Heart left ventricle (tissue), 13 donors: ENCODE data around the gene SPATA1.

Source experiments
- POLR2A ChIP-seq, 2 donors: fragments of 450-650 bp; IDR thresholded peaks; one replicate each; pipeline ENCODE4 v1.6.1; 2017; ENCODE audit warnings: antibody characterized with exemption in 2 of 2, mild to moderate bottlenecking in 2 of 2, moderate library complexity in 2 of 2
- TF ChIP-seq, protein P1 (sequence below), 12 donors: fragments of 200-600 bp; sonication (generic) in 4 of 12; IDR thresholded peaks; one replicate each; pipeline versions ENCODE4 v1.5.0 to v1.8.0; 2018 to 2022; ENCODE audit warnings: antibody characterized with exemption in 12 of 12, mild to moderate bottlenecking in 5 of 12
- donor health status: ischemic (EF 13 %, LVEDD 7.1; RV severe dilation, severe dysfunction).
- donor health status: DM: no; HTN: yes; CAD: no.
- donor health status: DM: no; HTN: no; CAD: no.
- donor health status: ischemic (EF 25% LVEDD 6.9; RV normal size, moderate dysfunction).
- donor health status: ischemic (EF 25% LVEDD 5.7; RV mildly dilated, moderate dysfunction).
- donor health status: ischemic (EF 35%, LVEDD 5.7; RV mildly dilated, moderate dysfunction).
- donor health status: nonischemic (EF 11% LVEDD 7.7; RV severe dilation, severe dysfunction).
- donor health status: DM: yes; HTN: yes; CAD: no.
- donor health status: PGD.
- donor health status: ischemic (EF 29% LVEDD 5.4; RV normal size, mild dysfunction).
- donor health status: nonischemic (EF 23%, LVEDD 6.1; RV moderate dilation, normal function).

DNA sequence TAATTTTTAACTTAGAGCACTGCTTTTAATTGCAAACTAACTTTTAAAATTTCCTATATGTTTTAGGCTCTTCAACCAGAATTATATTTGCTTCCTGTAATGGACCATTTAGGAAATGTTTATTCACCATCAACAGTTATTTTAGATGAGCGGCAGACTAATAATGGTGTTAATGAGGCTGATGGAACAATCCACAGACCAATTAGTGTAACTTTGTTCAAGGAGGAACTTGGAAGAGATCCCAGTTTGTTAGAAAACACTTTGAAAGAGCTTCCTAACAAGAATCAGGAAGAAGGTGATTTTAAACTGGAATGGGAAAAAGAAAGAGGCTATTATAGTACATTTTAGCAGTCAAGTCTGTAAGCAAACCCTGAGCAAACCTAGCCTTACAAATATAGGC lies 19.6 kb downstream of the SPATA1 start:
- TF ChIP-seq, protein P1, sequence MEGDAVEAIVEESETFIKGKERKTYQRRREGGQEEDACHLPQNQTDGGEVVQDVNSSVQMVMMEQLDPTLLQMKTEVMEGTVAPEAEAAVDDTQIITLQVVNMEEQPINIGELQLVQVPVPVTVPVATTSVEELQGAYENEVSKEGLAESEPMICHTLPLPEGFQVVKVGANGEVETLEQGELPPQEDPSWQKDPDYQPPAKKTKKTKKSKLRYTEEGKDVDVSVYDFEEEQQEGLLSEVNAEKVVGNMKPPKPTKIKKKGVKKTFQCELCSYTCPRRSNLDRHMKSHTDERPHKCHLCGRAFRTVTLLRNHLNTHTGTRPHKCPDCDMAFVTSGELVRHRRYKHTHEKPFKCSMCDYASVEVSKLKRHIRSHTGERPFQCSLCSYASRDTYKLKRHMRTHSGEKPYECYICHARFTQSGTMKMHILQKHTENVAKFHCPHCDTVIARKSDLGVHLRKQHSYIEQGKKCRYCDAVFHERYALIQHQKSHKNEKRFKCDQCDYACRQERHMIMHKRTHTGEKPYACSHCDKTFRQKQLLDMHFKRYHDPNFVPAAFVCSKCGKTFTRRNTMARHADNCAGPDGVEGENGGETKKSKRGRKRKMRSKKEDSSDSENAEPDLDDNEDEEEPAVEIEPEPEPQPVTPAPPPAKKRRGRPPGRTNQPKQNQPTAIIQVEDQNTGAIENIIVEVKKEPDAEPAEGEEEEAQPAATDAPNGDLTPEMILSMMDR (IDR thresholded peaks at IDR 0.05): no peak
- TF ChIP-seq POLR2A (IDR thresholded peaks at IDR 0.05): no peak
